Stimulated activated CD4-positive, alpha-beta T cell treated with anti-CD3 and anti-CD28 coated beads, Interleukin-12 subunit alpha, Interleukin-12 subunit beta, amount 100 ng/mL, for 48 hours (primary cell): Measurements from ENCODE around the gene RAD51B.

Experiments
- DNase-seq, 3 donors: peaks; one replicate each; pipeline ENCODE4 v3.0.0-alpha.2; 2020; ENCODE audit warnings: low read depth in 2 of 3, low spot score in 1 of 3

RAD51B gene

DNA sequence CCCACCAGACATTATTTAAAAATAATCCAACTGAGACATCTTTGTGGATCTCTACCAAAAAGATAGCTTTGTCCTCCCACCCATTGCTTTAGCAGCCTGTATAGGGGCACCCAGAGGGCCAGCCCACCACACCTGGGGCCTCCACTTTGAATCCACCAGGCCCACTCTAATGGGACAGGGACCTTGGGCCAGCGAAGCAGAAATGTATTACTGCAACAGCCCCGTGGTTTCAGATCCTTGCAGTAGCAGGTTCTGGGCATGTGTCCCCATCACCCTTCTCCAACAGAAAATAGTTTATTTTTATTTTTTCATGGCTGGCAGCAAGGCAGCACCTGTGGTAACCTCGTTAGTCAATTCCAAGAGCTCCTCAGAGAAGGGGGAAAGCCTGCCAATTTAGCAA lies 754.9 kb downstream of the RAD51B start:
- DNase-seq, result no peak

DNA sequence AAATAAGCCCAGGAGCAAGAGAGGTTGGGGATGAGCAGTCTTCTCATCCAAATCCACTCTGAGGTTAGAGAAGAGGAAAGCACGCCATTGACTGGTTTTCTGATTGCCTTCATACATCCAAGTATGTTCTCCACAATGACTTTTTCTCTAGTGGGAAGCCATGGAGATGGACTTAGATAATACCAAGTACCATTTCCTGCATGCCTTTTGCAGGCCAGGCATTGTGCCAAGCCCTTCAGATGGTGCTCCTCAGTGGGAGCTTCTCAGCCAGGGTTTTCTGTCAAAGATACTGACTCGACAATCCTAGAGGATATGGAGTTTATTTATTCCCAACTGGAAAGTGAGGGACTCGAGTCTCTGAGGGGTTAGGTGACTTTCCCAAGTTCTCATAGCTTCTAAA lies 755.3 kb downstream of the RAD51B start:
- DNase-seq, result no peak

DNA sequence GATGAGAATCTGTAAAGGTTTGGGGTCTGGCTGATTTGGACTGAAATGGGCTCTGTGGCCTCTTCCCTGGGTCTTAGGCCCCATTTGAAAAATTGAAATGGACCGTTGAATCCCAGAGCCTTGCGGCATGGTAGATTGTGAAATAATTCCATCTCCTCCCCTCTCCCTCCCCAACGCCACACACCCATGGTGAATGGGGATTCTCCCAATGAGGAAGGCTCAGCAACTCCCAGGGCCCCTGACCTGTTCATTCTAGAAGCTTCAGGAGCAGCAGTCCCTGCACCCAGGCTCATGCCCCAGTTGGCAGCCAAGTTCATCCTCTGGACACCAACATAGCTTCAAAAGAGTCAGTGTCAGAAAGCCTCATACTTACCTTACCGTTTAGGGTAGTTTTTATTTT lies 755.8 kb downstream of the RAD51B start:
- no peak for DNase-seq

DNA sequence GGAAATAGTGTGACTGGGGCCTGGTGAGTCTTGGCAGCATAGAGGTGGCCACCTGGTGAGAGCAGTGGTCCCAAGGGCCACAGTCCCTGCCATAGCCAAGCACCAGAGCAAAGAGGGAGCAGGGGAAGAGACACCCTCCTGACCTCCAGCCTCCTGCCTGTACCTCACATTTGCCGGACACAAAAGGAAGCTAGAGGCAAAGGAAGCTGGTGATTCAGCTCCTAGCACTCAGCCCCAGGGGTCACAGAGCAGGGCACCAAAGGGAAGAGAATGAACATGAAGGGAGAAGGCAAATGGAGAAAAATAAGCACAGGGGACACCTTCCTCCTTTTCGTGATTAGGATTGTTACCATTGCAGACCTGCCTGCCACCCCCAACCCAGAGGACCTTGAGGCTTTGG lies 756.5 kb downstream of the RAD51B start:
- no peak for DNase-seq

DNA sequence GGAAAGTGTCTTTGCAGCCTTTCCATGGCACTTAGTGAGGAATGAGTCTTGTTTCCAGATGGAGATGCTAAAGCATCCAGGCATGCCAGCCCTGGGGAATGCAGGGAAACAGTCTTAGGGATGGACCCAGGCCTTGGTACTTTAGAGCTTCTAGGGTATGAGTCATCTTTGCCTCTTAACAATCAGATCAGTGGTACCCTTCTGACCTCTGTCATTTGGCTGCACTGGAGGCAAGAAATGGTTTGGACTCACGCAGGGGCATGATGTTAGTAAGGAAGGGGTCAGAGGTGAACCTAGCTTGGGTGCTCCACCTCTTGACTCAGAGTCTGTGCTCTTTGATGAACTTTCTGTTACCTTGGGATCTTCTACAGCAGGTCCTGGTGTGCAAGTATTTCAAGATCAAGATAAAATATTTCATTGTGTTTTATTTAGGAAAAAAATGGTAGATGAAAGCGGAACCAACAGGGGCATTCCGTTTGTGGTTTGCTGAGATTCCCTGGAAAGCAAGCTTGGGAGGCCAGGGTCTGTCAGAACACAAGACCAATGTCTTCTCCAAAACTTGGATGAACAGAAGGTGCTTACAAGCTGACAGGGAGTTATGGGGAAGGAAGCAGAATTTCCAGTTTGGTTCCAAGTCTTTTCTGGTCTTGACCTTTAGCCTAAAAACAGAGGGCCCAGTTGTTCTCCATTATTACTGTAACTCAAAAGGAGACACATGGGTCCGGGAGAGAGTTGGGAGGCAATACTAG lies 757.1 kb downstream of the RAD51B start:
- no peak for DNase-seq

DNA sequence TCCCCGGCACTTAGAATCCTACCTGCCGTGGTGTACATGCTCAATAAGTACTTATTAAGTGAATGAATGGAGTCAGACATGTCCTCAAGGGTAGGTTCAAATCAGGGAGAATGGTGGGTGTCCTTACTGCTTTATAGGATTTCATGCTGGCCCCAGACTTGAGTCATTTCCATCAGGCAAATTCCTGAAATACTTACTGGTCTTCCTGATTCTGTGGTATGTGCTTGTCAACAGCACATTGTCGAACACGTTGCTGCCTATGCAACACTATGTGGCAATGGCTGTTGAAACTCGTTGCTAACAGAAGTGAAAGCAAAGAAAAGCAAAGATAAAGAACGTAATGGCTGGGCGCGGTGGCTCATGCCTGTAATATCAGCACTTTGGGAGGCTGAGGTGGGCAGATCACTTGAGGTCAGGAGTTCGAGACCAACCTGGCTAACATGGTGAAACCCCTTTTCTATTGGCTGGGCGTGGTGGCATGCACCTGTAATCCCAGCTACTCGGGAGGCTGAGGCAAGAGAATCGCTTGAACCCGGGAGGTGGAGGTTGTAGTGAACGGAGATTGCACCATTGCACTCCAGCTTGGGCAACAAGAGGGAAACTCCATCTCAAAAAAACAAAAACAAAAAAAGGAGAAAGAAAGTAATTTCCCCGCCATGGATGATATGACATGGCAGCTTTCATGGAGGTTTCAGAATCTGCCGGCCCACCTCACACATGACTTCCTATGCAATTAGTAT lies 758.4 kb downstream of the RAD51B start:
- DNase-seq, result no peak

DNA sequence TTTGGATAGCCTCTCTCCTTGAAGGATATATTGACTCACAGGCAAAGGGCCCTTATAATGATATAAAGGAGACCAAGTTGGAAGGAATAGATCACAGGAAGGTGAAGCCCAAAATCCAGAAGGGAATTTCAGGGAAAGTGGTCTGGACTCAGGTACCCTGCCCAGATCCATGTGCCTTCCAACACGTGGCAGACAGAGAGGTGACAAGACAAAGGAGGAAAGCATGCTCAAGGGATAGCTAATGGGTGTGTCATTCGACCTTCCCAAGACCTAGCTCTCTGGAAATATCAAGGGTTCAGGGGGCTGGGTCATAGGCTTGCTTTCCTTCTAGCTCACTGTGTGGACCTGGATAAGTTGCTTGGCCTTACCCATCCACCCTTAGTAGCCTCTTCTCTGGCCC lies 759.0 kb downstream of the RAD51B start:
- no peak for DNase-seq

DNA sequence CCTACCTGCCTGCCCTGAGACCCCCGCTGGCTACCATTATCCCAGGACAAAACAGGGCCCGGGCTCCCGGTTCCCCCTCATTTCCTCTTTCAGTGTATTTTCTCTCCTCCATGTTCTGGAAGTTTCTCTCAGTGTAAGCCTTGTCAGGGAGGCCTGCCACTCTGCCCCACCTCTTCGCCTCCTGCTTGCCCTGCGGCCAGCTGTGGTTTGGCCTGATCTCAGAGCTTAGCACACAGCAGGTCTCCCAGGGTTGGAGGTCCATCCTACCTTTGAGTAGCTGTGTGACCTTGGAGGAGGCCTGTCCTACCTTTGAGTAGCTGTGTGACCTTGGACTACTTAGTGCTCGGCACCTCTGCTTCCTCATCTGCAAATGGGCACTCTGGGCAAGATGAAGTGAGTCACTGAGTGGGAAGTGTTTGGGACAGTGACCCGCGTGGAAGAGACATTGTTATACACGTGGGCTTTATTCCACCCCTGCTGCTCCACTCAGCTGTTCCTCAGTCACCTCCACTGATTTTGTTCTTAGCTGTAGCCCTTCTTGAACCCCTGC lies 760.6 kb downstream of the RAD51B start:
- no peak for DNase-seq

DNA sequence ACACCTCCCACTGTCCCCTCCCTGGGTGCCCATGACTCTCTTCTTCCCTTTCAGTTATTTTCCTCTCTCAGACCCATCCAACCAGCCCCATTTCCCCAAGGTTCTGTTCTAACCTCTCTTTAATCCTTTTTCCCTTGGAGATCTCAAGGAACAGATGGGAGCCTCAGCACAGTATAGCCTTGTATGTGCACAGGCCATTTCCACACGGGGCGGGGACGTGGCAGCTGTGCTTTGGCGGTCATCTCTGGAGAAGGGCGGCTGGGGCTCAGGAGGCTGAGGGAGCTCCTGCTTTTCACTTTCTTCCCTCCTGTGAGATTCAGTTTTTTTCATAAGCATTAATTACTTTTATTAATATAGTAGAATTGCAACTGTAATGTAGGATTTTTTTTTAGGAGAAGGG lies 761.1 kb downstream of the RAD51B start:
- DNase-seq, result no peak

DNA sequence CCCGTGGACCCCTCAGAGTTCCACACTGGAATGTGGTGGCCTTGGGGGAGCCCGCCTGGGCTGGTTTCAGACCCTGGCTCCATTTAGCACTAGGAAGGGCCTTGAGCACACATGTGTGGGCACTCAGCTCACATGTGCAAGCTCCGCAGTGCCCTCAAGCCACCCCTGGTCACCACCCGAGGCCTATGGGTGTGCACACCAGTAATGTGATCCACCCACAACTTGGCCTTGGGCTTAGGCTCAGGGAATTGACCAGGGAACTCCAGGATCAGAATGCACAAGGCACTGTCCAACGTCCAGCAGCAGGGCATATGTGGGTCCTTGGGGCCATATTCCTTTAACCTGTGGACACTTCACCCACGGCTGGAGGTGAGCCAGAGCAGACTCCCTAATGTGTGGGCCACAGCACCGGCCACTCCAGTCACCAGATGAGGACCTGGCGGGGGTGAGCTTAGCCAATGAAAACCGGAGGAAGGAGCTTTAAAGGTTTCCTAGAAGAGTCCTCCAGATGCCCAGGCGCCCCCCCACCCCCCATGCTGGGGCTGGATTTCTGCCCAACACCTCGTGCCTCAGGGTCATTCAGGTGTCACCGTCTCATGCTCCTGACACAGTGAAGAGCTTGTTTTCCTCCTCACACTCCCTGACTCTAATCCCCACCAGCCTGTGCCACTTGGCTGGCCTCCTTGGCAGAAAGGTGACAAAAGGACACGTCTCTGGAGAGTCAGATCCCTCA lies 764.1 kb downstream of the RAD51B start:
- no peak for DNase-seq

DNA sequence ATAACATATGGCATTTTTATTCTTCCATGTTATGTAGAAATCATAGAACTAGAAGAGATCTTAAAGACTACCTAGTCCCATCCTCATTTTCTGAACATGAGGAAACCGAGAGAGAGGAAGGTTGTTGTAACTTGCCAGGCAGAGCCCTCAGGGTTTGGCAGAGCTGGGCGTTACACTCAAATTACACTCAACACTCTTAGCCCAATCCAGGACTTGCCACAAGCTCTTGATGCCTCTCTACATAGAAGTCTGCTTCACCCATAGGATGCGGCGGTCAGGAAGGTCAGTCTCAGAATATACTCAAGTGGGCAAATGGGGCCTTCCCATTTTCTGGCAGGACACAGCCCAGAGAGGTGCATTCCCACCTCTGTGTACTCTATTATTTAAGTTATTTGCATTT lies 765.2 kb downstream of the RAD51B start:
- no peak for DNase-seq

DNA sequence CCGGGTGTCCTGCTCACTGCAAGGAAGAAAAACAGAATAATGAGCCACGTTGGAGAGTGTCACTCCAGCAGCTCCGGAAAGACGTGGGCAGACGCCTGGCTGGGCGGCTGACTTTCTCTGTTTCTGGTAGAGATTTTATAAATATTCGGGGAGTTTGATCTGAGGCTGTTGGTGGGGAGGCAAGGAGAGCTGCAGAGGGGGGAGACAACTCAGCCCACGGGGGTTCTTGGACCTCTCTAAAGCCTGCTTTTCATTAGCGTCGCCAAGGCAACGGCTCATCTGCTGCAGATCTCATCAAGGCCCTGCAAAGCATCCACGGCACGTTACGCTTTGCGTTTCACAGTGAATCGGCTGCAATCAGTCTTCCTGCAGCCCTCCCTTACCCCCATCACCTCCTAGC lies 766.1 kb downstream of the RAD51B start:
- no peak for DNase-seq

DNA sequence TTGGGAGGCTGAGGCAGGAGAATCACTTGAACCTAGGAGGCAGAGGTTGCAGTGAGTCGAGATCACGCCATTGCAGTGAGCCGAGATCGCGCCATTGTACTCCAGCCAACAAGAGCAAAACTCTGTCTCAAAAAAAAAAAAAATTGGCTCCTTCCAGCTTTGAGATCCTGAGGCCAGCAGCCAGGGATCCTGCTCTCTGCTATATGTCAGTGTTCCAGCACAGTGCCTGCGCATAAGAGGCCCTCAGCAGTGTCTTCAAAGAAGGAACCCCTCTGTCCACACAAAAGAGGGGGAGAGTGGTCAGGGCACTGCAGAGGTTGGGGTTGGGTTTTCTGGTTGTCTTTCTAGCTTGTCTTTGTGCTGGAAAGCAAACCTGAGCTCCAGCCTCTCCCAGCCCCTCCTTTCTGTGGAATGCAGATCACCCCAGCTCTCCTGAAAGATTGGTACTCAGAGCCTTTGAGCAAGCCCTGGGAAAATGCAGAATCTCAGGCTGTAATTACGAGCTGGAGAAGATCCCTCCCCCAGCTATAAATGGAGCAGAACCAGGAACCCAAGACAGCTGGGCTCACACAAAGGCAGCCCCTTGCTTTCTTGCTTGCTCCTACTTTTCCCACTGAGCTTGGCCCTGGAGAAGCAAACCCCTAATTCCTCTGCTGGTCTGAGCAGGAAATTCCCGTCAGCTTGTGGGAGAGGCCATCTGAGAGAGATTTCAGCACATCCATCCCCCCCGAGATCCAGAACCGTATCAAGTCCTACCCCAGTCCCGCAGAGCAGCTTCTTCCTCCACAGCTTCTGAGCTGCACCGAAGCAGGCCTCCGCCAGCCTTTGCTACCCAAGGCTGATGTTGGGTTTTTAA lies 767.5 kb downstream of the RAD51B start:
- no peak for DNase-seq

DNA sequence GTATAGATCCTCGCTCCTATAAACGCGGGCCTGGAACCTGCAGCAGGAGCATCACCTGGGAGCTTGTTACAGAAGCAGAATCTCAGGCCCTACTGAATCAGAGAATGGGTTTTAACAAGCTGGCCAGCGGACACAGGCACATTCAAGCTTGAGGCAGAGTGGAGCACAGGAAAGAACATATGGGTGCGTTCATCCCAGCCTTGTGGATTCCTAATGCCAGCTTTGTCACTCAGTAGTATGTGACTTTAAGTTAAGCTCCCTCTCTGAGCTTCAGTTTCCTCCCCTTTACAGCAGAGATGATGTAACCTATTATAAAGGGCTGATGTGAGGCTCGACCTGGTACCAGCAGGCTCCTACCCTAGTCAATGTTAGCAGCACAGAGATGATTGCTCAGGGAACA lies 768.4 kb downstream of the RAD51B start:
- DNase-seq, result no peak

DNA sequence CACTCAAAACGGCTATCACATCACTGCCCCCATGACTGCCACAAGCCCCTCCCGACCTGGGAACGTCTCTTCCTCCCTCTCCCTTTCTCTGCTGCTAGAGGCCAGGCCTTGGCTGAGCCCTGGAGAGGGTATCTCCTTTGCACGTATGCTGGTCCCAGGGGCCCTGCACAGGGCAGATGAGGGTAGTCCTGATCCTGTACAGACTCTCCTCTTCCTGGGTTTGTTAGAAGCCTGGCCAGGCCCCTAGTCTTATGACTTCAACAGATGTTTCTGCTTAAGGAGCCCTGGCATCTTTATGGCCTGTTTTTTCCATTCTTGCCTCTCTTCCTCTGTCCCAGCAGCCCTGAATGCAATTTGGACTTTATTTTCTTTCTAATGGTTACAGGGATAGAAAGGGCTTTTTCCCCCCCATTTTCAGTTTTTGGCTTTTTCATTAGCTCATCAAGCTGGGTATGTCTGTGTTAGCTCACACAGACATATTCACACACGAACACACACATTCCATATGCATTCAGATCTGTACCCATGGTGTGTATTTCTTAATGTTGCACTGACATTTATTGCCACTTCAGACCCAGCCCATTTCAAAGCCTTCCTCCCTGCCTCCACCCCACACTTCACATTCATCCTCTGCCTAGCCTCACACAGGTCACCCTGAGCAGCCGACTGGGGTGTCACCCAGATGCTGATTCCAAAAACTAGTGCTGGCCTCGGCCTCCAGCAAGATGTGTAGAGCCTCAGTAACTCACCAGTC lies 770.0 kb downstream of the RAD51B start:
- DNase-seq, result no peak

DNA sequence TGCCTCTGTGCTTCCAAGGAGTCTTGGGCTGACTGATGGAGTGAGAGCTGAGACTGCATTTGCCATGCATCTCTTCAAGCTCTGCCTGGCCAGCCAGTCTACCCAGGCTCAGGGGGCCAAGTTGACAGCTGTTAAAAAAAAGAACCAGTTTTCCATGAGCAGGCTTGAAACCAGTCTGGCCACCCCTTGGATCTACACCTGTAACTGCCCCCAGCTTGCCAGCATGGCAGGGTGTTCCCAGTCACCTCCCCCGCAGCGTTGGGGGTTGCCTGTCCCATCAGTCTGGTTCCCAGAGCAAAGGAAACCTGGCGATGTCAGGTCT lies 770.6 kb downstream of the RAD51B start:
- no peak for DNase-seq

DNA sequence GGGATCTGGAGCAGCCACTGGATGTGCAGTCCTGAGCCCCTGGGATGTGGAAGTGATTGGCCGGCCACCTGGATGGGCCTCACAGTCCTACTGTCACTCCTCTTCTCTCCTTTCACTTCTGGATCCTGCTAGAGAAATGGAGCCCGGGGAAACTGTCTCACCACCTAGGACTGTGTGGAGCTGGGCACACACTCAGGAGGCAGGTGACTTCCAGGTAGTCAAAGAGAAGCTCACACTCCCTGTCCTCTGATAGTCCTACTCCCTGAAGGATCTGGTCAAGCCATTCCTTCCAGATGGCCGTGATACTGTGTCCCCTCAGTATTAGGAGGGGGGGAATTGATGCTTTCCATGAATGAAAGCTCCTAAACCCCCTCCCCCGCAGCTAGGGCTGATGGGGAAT lies 772.2 kb downstream of the RAD51B start:
- DNase-seq, result no peak

DNA sequence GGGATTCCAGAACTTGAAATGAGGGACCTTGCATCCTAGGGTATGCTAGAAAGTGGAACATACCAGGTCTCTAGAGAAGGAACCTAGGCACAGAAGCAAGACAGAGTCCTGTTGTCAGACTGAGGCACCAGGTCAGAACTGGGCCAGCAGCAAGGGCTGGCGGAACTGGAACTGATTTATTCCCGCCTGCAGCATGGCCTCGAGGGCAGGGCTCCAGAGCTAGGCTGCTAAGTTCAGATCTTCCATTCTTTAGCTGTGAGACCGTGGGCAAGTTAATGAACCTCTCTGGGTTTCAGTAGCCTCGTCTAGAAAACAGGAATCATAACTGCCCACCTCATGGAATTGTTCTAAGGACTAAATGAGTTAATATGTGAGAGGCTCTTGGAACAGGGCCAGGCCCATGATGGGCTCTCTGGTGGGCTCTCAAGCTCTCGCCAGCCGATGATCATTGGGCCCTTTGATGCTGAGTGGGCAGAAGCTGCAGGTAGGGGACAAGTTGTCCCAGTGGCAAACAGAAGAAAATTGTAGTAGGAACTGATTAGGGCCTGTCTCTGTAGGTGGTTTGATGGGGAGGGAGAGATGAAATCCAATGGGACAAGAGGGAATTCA lies 773.5 kb downstream of the RAD51B start:
- no peak for DNase-seq

DNA sequence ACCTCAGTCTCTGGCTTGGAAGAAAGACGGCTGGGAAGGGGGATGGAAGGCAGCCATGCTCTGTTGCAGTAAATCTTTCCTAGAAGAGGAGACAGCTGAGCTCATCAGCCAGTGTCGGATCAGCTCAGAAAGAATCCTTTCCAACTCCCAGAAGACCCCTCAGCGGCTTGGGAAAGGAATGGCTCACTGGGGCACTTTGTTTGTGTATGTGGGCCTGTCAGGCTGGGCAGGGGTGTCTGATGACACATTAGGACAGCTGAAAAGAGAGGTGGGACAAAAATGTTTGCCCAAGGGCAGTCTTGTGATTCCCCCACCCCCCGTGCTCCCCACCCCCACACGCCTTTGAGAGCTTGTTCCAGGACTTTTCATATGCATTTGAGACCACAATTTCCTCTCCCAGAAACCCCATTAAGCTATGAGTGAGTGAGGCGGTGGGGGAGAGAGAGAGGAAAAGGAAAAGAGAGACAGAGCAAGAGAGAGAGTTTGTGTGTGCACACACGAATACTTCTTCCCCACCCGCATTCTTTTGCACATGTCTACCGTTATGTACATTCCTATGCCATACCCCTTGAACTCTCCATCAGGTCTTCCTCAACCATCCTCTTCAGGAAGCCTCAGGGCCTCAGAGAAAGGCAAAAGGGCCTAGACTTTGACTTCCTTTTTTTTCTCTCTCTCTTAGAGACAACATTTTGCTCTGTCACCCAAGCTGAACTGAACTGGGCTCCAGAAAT lies 774.4 kb downstream of the RAD51B start:
- DNase-seq, result no peak
